ENCODE data around the gene CDNF.
"Not testable (repeated sequence)": the region's sequence is repeated elsewhere in the genome, so short reads cannot be mapped to it uniquely, and the experiment has no call there.

CDNF gene

GRCh38 chr10:14839305-14839695, 1.5 kb upstream of the CDNF start:
- no peak for DNase-seq (ENCODE audit: low read depth in 3 of 3)

GRCh38 chr10:14838582-14839304, 906 bp upstream of the CDNF start:
- DNase-seq (ENCODE audit: low read depth in 3 of 3), result no peak

- DNase-seq (ENCODE audit: low read depth in 3 of 3), result no peak
These were observed 657 bp downstream of the CDNF start for GRCh38 chr10:14837003-14837756.

- no peak for DNase-seq (ENCODE audit: low read depth in 3 of 3)
These were observed 1.6 kb downstream of the CDNF start for GRCh38 chr10:14836208-14836607.

- DNase-seq (ENCODE audit: low read depth in 3 of 3), result no peak
These were observed 4.7 kb downstream of the CDNF start for GRCh38 chr10:14833106-14833505.

GRCh38 chr10:14826076-14826829, 11.6 kb downstream of the CDNF start:
- no peak for DNase-seq (ENCODE audit: low read depth in 3 of 3)

- no peak for DNase-seq (ENCODE audit: low read depth in 3 of 3)
These were observed 13.9 kb downstream of the CDNF start for GRCh38 chr10:14823966-14824365.

- peak in 1 of 3 donors; percentile 24 for DNase-seq (ENCODE audit: low read depth in 3 of 3)
These were observed 14.7 kb downstream of the CDNF start for GRCh38 chr10:14822879-14823755.

GRCh38 chr10:14821635-14822375, 16.0 kb downstream of the CDNF start:
- no peak for DNase-seq (ENCODE audit: low read depth in 3 of 3)

GRCh38 chr10:14820775-14821154, 17.1 kb downstream of the CDNF start:
- DNase-seq (ENCODE audit: low read depth in 3 of 3), result no peak

- no peak for DNase-seq (ENCODE audit: low read depth in 3 of 3)
These were observed 17.6 kb downstream of the CDNF start for GRCh38 chr10:14820010-14820774.

- DNase-seq (ENCODE audit: low read depth in 3 of 3), result not testable (repeated sequence)
These were observed 21.1 kb downstream of the CDNF start for GRCh38 chr10:14816717-14817116.

- no peak for DNase-seq (ENCODE audit: low read depth in 3 of 3)
These were observed 22.2 kb downstream of the CDNF start for GRCh38 chr10:14815681-14816080.

GRCh38 chr10:14812271-14812670, 25.6 kb downstream of the CDNF start:
- DNase-seq (ENCODE audit: low read depth in 3 of 3), result no peak

- no peak for DNase-seq (ENCODE audit: low read depth in 3 of 3)
These were observed 26.6 kb downstream of the CDNF start for GRCh38 chr10:14810969-14811953.

- DNase-seq (ENCODE audit: low read depth in 3 of 3), result no peak
These were observed 31.5 kb downstream of the CDNF start for GRCh38 chr10:14806318-14806717.

GRCh38 chr10:14803827-14804226, 34.0 kb downstream of the CDNF start:
- DNase-seq (ENCODE audit: low read depth in 3 of 3), result no peak

- DNase-seq (ENCODE audit: low read depth in 3 of 3), result no peak
These were observed 36.1 kb downstream of the CDNF start for GRCh38 chr10:14801723-14802122.

- DNase-seq (ENCODE audit: low read depth in 3 of 3), result no peak
These were observed 37.4 kb downstream of the CDNF start for GRCh38 chr10:14800397-14800796.
